Neural cell (in vitro differentiated cells): Measurements from ENCODE around the gene ACP4. TPM values are rescaled to one million over a fixed set of nuclear protein-coding genes. Genes with fewer than 3 reads are reported as not detected.

Experiments used
- H2AFZ ChIP-seq: fragments of 200-600, 300-800 bp; sonication (generic), shearing (Covaris generic); 2 replicates; pipeline ENCODE4 v1.6.0; 2014; ENCODE audit warnings: low read depth, mild to moderate bottlenecking, antibody characterized with exemption, low read length, moderate library complexity
- H3F3A ChIP-seq: fragments of 200-600 bp; shearing (Covaris generic); 2 replicates; pipeline ENCODE4 v1.6.1; 2016; ENCODE audit warnings: mild to moderate bottlenecking, moderate library complexity, mixed read lengths, antibody characterized with exemption, low read length; ENCODE audit not compliant: insufficient read depth, poor library complexity, severe bottlenecking
- H3K27ac ChIP-seq: fragments of 200-600, 300-800 bp; sonication (generic), shearing (Covaris generic); 2 replicates; pipeline ENCODE4 v1.5.1; 2014; ENCODE audit warnings: mild to moderate bottlenecking, low read length, moderate library complexity
- H3K27me3 ChIP-seq: fragments of 300-800, 200-600 bp; sonication (generic), shearing (Covaris generic); 2 replicates; pipeline ENCODE4 v1.6.0; 2014; ENCODE audit warnings: mild to moderate bottlenecking, low read depth, low read length, moderate library complexity; ENCODE audit not compliant: insufficient read depth
- H3K36me3 ChIP-seq: fragments of 300-800, 200-600 bp; sonication (generic), shearing (Covaris generic); 2 replicates; pipeline ENCODE4 v1.5.1; 2014; ENCODE audit warnings: mild to moderate bottlenecking, antibody characterized with exemption, low read length, moderate library complexity; ENCODE audit not compliant: insufficient read depth
- H3K4me2 ChIP-seq: fragments of 300-800, 200-600 bp; sonication (generic), shearing (Covaris generic); 2 replicates; pipeline ENCODE4 v1.6.0; 2014; ENCODE audit warnings: mild to moderate bottlenecking, low read length
- H3K4me3 ChIP-seq: fragments of 300-800, 200-600 bp; sonication (generic), shearing (Covaris generic); 2 replicates; pipeline ENCODE4 v1.5.1; 2014; ENCODE audit warnings: mild to moderate bottlenecking, low read length, moderate library complexity
- H3K79me2 ChIP-seq: fragments of 200-600 bp; shearing (Covaris generic); replicated peaks from 2 replicates; pipeline ENCODE4 v1.6.0; 2014; ENCODE audit warnings: mild to moderate bottlenecking, low read length, moderate library complexity; ENCODE audit not compliant: insufficient read depth
- H3K9ac ChIP-seq: fragments of 300-800, 200-600 bp; sonication (generic), shearing (Covaris generic); 2 replicates; pipeline ENCODE4 v1.6.1; 2016; ENCODE audit warnings: mild to moderate bottlenecking, low read length, mixed read lengths
- H3K9me2 ChIP-seq: fragments of 200-600 bp; shearing (Covaris generic); 2 replicates; pipeline ENCODE4 v1.6.1; 2016; ENCODE audit warnings: mild to moderate bottlenecking, low read length, mixed read lengths; ENCODE audit not compliant: insufficient read depth
- H3K9me3 ChIP-seq: fragments of 200-600, 300-800 bp; sonication (generic), shearing (Covaris generic); 2 replicates; pipeline ENCODE4 v1.6.1; 2016; ENCODE audit warnings: mild to moderate bottlenecking, mixed run types, low read length, moderate library complexity, mixed read lengths
- H4K20me1 ChIP-seq: fragments of 200-600 bp; shearing (Covaris generic); 2 replicates; pipeline ENCODE4 v1.6.1; 2016; ENCODE audit warnings: mild to moderate bottlenecking, mixed run types; ENCODE audit not compliant: insufficient read depth
- EP300 ChIP-seq: fragments of 450-650 bp; conservative IDR thresholded peaks from 2 replicates; pipeline ENCODE4 v1.6.1; 2014; ENCODE audit warnings: antibody characterized with exemption, mild to moderate bottlenecking, moderate library complexity; ENCODE audit not compliant: poor library complexity, severe bottlenecking
- EZH2 ChIP-seq: fragments of 200-600, 300-800 bp; shearing (Covaris generic), sonication (generic); IDR thresholded peaks from 2 replicates; pipeline ENCODE4 v1.6.1; 2014; ENCODE audit warnings: antibody characterized with exemption, low read length, borderline replicate concordance, mild to moderate bottlenecking; ENCODE audit not compliant: insufficient read depth, poor library complexity, severe bottlenecking
- MXI1 ChIP-seq: fragments of 450-650 bp; conservative IDR thresholded peaks from 2 replicates; pipeline ENCODE4 v1.6.1; 2014; ENCODE audit warnings: antibody characterized with exemption, mild to moderate bottlenecking; ENCODE audit not compliant: poor library complexity, severe bottlenecking
- POLR2AphosphoS5 ChIP-seq: IDR thresholded peaks from 2 replicates; pipeline ENCODE4 v1.6.1; 2012
- RAD21 ChIP-seq: fragments of 450-650 bp; conservative IDR thresholded peaks from 2 replicates; pipeline ENCODE4 v1.6.1; 2014; ENCODE audit warnings: antibody characterized with exemption, mild to moderate bottlenecking, moderate library complexity
- SMC3 ChIP-seq: fragments of 450-650 bp; conservative IDR thresholded peaks from 2 replicates; pipeline ENCODE4 v1.6.1; 2014; ENCODE audit warnings: antibody characterized with exemption, mild to moderate bottlenecking, moderate library complexity; ENCODE audit not compliant: poor library complexity
- TAF1 ChIP-seq: IDR thresholded peaks from 2 replicates; pipeline ENCODE4 v1.6.1; 2012; ENCODE audit warnings: low read depth
- polyA plus RNA-seq: library from polyadenylated mRNA; depleted of rRNA; stranded (reverse); fragments of >200 nt; gene quantifications from 2 replicates; pipeline ENCODE4 v1.2.3, GENCODE V29; 2014
- TF ChIP-seq, protein P1 (sequence below): fragments of 450-650 bp; IDR thresholded peaks from 2 replicates; pipeline ENCODE4 v1.5.1; 2014; ENCODE audit warnings: antibody characterized with exemption, mild to moderate bottlenecking, moderate library complexity; ENCODE audit not compliant: poor library complexity, severe bottlenecking
- TF ChIP-seq, protein P2 (sequence below): IDR thresholded peaks from 2 replicates; pipeline ENCODE4 v1.6.1; 2012; ENCODE audit warnings: borderline replicate concordance

Gene ACP4
- polyA plus RNA-seq, 1 donor from 2014 or later: not detected

DNA sequence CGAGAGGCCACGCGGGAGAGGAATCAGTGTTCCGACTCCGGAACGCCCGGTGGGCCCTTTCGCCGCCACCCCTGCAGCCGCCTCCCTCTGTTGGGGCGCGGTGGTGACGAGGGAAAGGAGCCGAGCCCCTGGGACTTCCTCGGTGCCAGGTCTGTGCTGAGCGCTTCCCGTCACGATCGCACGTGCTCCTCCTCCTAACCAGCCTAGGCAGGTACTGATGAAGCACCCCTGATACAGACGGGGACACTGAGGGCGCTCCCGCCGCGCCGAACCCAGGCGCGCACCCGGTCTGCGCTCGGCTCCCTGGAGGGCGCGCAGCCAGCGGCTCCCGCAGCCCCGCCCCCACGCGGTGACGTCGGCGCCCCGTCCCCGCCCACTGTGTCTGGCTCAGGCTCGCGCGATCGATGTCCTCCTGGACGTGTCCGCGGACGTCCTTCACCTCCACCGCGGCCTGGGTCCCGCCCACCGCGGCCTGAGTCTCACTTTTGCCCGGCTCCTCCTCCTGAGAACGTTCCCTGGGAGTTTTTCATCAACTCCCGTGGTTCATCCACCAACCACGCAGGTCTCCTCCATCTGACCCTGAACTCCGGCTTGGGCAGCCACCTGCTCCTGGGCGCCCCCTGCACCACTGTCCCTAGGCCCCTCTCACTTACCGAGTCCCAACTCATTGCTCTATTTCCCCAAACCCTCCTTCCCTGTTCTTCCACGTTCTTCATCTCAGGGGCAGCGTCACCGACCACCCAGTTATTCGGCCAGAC is 45.7 kb downstream of the ACP4 start:
- H3K79me2 ChIP-seq: no peaks in the 10 kb centered on the region
- H3K27me3 ChIP-seq: peaks cover 26% of the 10 kb centered on the region
- H3K4me2 ChIP-seq: peak overlapping the region; percentile 21
- peak overlapping the region; percentile 72 for H3K4me3 ChIP-seq
- no peaks in the 10 kb centered on the region for H3K36me3 ChIP-seq
- H3F3A ChIP-seq: no peaks in the 10 kb centered on the region
- H3K27ac ChIP-seq: no peak overlapping the region
- peak overlapping the region; percentile 25 for H2AFZ ChIP-seq
- H3K9me3 ChIP-seq: no peaks in the 10 kb centered on the region
- peak overlapping the region; percentile 59 for H3K9ac ChIP-seq
- H4K20me1 ChIP-seq: no peaks in the 10 kb centered on the region
- no peaks in the 10 kb centered on the region for H3K9me2 ChIP-seq
- TF ChIP-seq EP300 (peak; percentile 20), RAD21 (no peak), SMC3 (no peak), MXI1 (peak; percentile 40), TAF1 (no peak), POLR2AphosphoS5 (peak; percentile 59), EZH2 (no peak)
- TF ChIP-seq, protein P1, sequence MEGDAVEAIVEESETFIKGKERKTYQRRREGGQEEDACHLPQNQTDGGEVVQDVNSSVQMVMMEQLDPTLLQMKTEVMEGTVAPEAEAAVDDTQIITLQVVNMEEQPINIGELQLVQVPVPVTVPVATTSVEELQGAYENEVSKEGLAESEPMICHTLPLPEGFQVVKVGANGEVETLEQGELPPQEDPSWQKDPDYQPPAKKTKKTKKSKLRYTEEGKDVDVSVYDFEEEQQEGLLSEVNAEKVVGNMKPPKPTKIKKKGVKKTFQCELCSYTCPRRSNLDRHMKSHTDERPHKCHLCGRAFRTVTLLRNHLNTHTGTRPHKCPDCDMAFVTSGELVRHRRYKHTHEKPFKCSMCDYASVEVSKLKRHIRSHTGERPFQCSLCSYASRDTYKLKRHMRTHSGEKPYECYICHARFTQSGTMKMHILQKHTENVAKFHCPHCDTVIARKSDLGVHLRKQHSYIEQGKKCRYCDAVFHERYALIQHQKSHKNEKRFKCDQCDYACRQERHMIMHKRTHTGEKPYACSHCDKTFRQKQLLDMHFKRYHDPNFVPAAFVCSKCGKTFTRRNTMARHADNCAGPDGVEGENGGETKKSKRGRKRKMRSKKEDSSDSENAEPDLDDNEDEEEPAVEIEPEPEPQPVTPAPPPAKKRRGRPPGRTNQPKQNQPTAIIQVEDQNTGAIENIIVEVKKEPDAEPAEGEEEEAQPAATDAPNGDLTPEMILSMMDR: peak; percentile 11
- TF ChIP-seq, protein P2, sequence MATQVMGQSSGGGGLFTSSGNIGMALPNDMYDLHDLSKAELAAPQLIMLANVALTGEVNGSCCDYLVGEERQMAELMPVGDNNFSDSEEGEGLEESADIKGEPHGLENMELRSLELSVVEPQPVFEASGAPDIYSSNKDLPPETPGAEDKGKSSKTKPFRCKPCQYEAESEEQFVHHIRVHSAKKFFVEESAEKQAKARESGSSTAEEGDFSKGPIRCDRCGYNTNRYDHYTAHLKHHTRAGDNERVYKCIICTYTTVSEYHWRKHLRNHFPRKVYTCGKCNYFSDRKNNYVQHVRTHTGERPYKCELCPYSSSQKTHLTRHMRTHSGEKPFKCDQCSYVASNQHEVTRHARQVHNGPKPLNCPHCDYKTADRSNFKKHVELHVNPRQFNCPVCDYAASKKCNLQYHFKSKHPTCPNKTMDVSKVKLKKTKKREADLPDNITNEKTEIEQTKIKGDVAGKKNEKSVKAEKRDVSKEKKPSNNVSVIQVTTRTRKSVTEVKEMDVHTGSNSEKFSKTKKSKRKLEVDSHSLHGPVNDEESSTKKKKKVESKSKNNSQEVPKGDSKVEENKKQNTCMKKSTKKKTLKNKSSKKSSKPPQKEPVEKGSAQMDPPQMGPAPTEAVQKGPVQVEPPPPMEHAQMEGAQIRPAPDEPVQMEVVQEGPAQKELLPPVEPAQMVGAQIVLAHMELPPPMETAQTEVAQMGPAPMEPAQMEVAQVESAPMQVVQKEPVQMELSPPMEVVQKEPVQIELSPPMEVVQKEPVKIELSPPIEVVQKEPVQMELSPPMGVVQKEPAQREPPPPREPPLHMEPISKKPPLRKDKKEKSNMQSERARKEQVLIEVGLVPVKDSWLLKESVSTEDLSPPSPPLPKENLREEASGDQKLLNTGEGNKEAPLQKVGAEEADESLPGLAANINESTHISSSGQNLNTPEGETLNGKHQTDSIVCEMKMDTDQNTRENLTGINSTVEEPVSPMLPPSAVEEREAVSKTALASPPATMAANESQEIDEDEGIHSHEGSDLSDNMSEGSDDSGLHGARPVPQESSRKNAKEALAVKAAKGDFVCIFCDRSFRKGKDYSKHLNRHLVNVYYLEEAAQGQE: no peak

DNA sequence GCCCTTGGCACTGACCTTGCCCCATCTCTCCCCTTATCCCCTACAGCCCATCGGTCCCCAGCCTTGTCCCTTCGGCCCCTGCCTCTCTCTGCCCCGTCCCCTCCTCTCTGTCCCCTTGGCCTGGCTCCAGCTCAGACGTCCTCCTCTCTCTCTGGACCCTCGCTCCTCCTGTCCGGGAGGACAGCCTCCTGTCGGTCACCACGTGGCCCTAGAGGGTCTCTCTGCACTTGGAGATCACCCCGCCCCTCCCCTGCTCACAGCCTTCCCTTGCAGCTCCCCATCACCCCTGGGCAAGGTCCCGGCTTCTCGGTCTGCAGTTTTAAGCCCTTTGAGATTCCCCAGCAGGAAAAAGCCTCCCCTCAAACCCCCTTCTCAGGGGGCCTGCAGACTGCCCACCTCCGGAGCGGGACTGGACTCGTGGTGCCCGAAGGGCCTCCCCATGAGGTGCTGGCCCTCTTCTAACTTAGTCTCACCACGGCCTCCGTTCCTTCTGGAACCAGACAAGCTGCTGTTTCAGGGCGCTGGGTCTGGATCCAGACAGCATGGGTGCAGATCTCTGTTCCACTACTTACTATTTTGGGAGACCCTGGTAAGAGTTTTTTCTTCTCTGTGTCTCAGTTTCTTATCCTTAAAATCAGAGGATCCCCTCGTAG is 46.5 kb downstream of the ACP4 start:
- Histone ChIP-seq H3K79me2 (no peaks in the 10 kb centered on the region), H3K36me3 (no peaks in the 10 kb centered on the region), H3K9me2 (no peaks in the 10 kb centered on the region), H3K27ac (no peak overlapping the region), H3K4me3 (peak overlapping the region; percentile 72), H3F3A (no peaks in the 10 kb centered on the region), H3K9ac (no peak overlapping the region), H3K4me2 (no peak overlapping the region), H3K27me3 (peaks cover 26% of the 10 kb centered on the region), H2AFZ (no peak overlapping the region), H3K9me3 (no peaks in the 10 kb centered on the region), H4K20me1 (no peaks in the 10 kb centered on the region)
- TF ChIP-seq, protein P2: no peak
- TF ChIP-seq RAD21 (no peak), SMC3 (no peak), MXI1 (no peak), EZH2 (no peak), TAF1 (no peak), EP300 (no peak), POLR2AphosphoS5 (no peak)
- TF ChIP-seq, protein P1: no peak
